ENCODE results near the gene CHST8.
"Not testable (repeated sequence)": the region's sequence is repeated elsewhere in the genome, so short reads cannot be mapped to it uniquely, and the experiment has no call there.

The CHST8 gene

DNA sequence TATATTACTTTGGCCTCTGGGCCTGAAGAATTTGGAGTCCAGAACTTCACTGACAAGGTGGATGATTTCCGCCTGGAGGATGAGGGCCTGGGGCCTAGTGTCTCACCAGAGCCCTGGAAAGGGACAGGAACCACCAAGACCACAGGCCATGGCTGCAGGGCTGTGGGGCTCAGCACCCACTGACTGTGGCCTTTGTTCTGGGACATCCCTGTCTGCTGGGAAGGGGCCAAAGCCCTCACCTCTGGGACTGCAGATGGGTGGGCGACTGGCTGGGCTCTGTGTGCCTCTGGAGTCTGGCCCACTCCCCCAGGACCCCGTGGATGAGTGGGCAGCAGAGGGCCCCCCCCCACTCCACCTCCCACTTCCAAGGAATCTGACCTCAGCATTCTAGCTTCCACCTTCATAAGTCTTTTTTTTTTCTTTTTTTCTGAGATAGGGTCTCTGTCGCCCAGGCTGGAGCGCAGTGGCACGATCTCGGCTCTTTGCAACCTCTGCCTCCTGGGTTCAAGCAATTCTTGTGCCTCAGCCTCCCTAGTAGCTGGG lies 20.3 kb downstream of the CHST8 start:
- Mint-ChIP-seq H3K4me3 (no peak overlapping the region), H3K27me3 (peaks cover 22 to 24% of the 10 kb centered on the region in 2 donors), H3K4me1 (no peaks in the 10 kb centered on the region), H3K9me3 (peaks cover 0 to 1% of the 10 kb centered on the region in 2 donors), H3K27ac (no peak overlapping the region), H3K36me3 (no peaks in the 10 kb centered on the region)
- DNase-seq = no peak
- ATAC-seq (replicated peaks) = no peak

DNA sequence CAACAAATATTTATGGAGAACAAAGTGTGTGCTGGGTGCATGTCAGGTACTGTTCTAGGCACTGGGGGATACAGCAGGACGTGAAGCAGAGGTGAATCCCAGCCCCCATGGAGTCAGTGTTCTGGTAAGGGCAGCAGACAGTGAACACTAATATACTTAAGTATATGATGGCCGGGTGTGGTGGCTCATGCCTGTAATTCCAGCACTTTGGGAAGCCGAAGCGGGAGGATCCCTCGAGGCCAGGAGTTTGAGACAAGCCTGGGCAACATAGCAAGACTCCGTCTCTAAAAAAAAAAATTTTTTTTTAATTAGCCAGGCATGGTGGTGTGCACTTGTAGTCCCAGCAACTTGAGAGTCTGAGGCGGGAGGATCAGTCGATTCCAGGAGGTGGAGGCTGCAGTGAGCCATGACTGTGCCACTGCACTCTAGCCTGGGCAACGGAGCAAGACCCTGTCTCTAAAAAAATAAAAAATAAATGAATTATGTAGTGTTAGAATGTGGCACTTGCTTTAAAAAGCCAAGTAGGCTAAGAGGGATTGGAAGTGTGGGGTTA lies 22.6 kb downstream of the CHST8 start:
- no peaks in the 10 kb centered on the region for H3K36me3 Mint-ChIP-seq
- no peak for DNase-seq
- ATAC-seq (replicated peaks) = no peak
- no peak overlapping the region for H3K4me3 Mint-ChIP-seq
- peaks cover 12% of the 10 kb centered on the region in 2 donors for H3K27me3 Mint-ChIP-seq
- H3K27ac Mint-ChIP-seq = no peak overlapping the region
- no peaks in the 10 kb centered on the region for H3K4me1 Mint-ChIP-seq
- no peaks in the 10 kb centered on the region for H3K9me3 Mint-ChIP-seq

GRCh38 chr19:33646306-33646705 lies 24.6 kb downstream of the CHST8 start:
- no peaks in the 10 kb centered on the region for H3K4me1 Mint-ChIP-seq
- no peaks in the 10 kb centered on the region for H3K36me3 Mint-ChIP-seq
- no peaks in the 10 kb centered on the region for H3K9me3 Mint-ChIP-seq
- no peak for DNase-seq
- no peak overlapping the region for H3K4me3 Mint-ChIP-seq
- no peak for ATAC-seq (replicated peaks)
- peaks cover 2 to 5% of the 10 kb centered on the region in 2 donors for H3K27me3 Mint-ChIP-seq
- no peak overlapping the region for H3K27ac Mint-ChIP-seq

DNA sequence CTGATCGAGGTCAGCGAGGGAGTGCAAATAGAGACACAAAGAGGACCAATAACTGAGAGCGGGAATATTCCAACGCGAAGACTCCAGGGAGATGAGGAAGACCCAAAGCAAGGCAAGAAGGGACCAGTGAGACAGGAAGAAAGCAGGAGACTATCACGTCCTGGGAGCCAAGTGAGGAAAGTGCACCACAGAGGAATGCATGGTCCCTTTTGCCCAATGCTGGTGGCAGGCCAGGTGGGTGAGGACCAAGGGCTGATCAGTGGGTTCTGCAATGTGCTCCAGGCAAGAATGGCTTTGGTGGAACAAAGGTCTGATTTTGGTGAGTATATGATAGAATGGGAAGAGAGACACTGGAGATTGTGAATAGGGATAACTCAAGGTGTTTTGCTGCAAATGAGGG lies 25.4 kb downstream of the CHST8 start:
- H3K4me3 Mint-ChIP-seq = no peak overlapping the region
- H3K36me3 Mint-ChIP-seq = no peaks in the 10 kb centered on the region
- ATAC-seq (replicated peaks) (no peak), DNase-seq (no peak)
- H3K9me3 Mint-ChIP-seq = no peaks in the 10 kb centered on the region
- H3K27ac Mint-ChIP-seq = no peak overlapping the region
- peaks cover 4 to 6% of the 10 kb centered on the region in 2 donors for H3K27me3 Mint-ChIP-seq
- no peaks in the 10 kb centered on the region for H3K4me1 Mint-ChIP-seq

DNA sequence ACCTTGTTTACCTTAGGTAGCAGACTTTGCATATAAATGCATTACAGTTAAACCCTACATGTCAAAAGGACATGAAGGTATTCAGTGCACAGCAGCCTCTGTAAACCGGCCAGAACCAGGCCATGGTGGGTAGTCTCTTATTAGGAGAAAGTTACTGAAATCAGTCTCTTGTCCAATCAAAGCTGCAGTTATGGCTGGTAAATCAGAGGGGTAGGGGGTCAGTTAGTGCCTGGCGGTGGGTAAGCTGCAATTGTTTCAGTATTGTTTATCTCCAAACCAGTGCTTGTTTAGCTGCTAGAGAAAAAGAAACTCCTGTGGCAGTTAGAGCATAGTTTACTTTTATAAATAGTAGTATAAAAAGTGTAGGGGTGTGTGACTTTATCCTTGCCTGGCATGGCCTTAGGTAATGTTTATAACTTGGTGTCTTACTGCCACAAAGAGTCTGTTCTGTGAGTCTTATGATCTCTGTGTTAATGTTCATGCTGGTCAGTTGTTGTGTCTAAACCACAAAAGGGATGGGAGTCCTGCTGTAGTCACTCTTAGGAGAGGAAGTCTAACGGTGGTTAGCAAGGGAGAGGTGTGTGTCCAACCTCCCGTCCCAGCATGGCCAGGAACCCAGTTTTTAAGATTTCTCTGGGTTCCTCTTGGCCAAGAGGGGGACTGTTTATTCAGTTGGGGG lies 28.0 kb downstream of the CHST8 start:
- no peaks in the 10 kb centered on the region for H3K4me1 Mint-ChIP-seq
- ATAC-seq (replicated peaks) (no peak), DNase-seq (no peak)
- peaks cover 6 to 10% of the 10 kb centered on the region in 2 donors for H3K9me3 Mint-ChIP-seq
- H3K36me3 Mint-ChIP-seq = peaks cover 0 to 2% of the 10 kb centered on the region in 2 donors
- H3K4me3 Mint-ChIP-seq = no peak overlapping the region
- peaks cover 8 to 25% of the 10 kb centered on the region in 2 donors for H3K27me3 Mint-ChIP-seq
- H3K27ac Mint-ChIP-seq = no peak overlapping the region

DNA sequence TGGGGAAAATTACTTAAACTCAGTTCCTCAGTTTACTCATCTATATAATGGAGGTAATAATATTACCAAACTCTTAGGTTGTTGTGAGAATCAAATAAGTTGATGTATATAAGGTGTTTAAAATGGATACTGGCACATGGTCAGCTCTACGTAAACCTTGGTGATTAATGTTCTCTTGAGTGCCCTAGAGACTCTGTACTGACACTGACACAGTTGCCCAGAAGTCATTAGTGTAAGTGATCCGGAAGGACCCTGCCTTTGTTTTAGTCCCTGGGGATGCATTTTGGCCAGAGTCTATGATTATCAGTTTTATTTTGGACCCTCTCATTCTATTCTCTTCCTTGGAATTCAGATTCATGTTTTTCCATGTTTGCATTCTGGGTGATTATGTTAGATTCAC lies 31.9 kb downstream of the CHST8 start:
- Mint-ChIP-seq H3K4me3 (no peak overlapping the region), H3K27me3 (peaks cover 5 to 36% of the 10 kb centered on the region in 2 donors), H3K36me3 (peaks cover 0 to 2% of the 10 kb centered on the region in 2 donors), H3K9me3 (peaks cover 6 to 10% of the 10 kb centered on the region in 2 donors), H3K27ac (no peak overlapping the region), H3K4me1 (no peaks in the 10 kb centered on the region)
- DNase-seq = no peak
- no peak for ATAC-seq (replicated peaks)

DNA sequence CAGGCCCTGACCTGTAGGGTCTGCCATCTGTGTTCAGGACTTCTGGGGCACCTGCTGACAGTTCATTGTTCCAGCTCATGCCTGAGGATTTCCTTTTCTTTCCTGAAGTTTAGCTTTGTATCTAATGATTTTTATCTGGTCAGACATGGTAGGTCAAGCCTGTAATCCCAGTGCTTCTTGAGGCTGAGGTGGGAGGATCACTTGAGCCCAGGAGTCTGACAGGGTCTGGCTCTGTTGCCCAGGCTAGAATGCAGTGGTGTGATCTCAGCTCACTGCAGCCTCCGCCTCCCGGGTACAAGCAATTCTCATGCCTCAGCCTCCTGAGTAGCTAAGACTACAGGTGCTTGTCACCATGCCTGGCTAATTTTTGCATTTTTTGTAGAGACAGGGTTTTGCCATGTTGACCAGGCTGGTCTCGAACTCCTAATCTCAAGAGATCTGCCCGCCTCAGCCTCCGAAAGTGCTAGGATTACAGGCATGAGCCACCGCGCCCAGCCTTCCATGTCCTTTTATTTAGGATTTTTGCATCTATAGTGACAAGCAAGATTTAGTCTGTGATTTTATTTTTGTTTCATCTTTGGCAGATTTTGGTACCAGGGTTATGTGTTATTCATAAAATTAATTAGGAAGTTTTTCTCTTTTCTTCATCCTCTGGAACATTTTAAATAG lies 33.2 kb downstream of the CHST8 start:
- Mint-ChIP-seq H3K27ac (no peak overlapping the region), H3K4me3 (no peak overlapping the region), H3K36me3 (peaks cover 0 to 2% of the 10 kb centered on the region in 2 donors), H3K27me3 (peaks cover 5 to 38% of the 10 kb centered on the region in 2 donors), H3K9me3 (peaks cover 6 to 10% of the 10 kb centered on the region in 2 donors), H3K4me1 (no peaks in the 10 kb centered on the region)
- DNase-seq = no peak
- no peak for ATAC-seq (replicated peaks)

GRCh38 chr19:33659835-33660234 lies 38.1 kb downstream of the CHST8 start:
- no peak overlapping the region for H3K4me3 Mint-ChIP-seq
- no peak for DNase-seq
- no peak for ATAC-seq (replicated peaks)

GRCh38 chr19:33660410-33661124 lies 38.8 kb downstream of the CHST8 start:
- Mint-ChIP-seq H3K36me3 (no peaks in the 10 kb centered on the region), H3K9me3 (no peaks in the 10 kb centered on the region), H3K27ac (no peak overlapping the region), H3K4me1 (no peaks in the 10 kb centered on the region), H3K4me3 (no peak overlapping the region), H3K27me3 (peaks cover 6 to 31% of the 10 kb centered on the region in 2 donors)
- ATAC-seq (replicated peaks) = no peak
- no peak for DNase-seq

More at GRCh38 chr19:33659835-33660234, 38.1 kb downstream of the CHST8 start:
- no peaks in the 10 kb centered on the region for H3K4me1 Mint-ChIP-seq
- peaks cover 6 to 31% of the 10 kb centered on the region in 2 donors for H3K27me3 Mint-ChIP-seq
- no peaks in the 10 kb centered on the region for H3K36me3 Mint-ChIP-seq
- H3K9me3 Mint-ChIP-seq = no peaks in the 10 kb centered on the region
- no peak overlapping the region for H3K27ac Mint-ChIP-seq

DNA sequence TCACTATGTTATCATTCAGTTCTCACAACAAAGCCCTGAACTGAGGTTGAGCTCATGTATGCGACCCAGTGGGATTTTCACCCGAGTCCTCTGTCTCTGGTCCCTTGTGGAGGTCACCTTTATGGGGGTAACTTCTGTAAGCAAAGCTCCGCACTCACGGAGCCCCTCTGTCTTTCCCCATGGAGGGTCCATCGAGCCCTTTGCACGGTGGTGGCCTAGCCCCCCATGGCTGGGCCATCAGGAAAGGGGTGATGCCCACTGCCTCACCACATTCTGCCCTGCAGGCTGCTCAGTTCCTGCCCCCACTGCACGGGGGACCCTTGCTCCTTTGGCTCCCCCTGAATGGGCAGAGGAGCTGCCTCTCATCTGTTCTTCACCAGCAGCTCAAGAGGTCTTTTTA lies 39.6 kb downstream of the CHST8 start:
- H3K27ac Mint-ChIP-seq = no peak overlapping the region
- no peak overlapping the region for H3K4me3 Mint-ChIP-seq
- no peak for DNase-seq
- ATAC-seq (replicated peaks) = no peak
- H3K4me1 Mint-ChIP-seq = no peaks in the 10 kb centered on the region
- H3K9me3 Mint-ChIP-seq = no peaks in the 10 kb centered on the region
- peaks cover 6 to 31% of the 10 kb centered on the region in 2 donors for H3K27me3 Mint-ChIP-seq
- no peaks in the 10 kb centered on the region for H3K36me3 Mint-ChIP-seq

DNA sequence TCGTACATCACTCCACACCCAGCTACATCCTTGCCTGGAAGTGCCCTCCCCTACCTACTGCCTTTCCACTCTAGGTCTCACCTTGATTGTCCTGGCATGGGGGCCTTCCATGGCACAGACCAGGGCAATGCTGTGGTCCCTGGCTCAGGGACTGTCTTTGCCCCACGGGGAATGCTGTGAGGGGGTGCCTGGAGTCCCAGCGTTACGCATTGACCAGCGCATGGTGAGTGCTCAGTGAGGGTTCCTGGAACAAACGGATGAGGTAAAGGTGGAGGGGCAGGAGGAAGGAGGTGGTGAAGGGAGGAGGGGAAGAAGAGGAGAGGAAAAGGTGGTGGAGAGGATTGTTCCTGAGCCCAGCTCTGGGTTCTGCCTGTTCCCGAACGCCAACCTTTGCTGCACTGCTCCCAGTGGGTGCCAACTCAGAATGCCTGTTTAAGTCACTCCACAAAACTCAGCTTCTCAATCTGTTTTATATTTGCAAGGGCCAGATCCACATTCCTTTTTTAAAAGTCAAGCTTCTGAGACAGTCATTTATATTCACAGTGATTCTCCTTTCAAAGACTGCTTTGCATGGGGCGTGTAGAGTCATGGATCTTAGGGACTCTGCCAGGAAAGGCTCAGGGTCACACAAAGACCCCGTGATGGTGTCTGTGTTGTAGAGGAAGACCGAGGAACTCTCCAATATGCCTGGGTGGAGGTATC lies 40.8 kb downstream of the CHST8 start:
- H3K4me3 Mint-ChIP-seq = no peak overlapping the region
- DNase-seq = no peak
- no peaks in the 10 kb centered on the region for H3K4me1 Mint-ChIP-seq
- no peak overlapping the region for H3K27ac Mint-ChIP-seq
- no peak for ATAC-seq (replicated peaks)
- no peaks in the 10 kb centered on the region for H3K9me3 Mint-ChIP-seq
- peaks cover 9 to 23% of the 10 kb centered on the region in 2 donors for H3K27me3 Mint-ChIP-seq
- no peaks in the 10 kb centered on the region for H3K36me3 Mint-ChIP-seq

GRCh38 chr19:33663316-33663715 lies 41.6 kb downstream of the CHST8 start:
- H3K4me3 Mint-ChIP-seq; H3K4me1 Mint-ChIP-seq; ATAC-seq (replicated peaks); H3K27ac Mint-ChIP-seq; H3K9me3 Mint-ChIP-seq; DNase-seq; H3K36me3 Mint-ChIP-seq: not testable (repeated sequence)
- peaks cover 9 to 19% of the 10 kb centered on the region in 2 donors for H3K27me3 Mint-ChIP-seq

DNA sequence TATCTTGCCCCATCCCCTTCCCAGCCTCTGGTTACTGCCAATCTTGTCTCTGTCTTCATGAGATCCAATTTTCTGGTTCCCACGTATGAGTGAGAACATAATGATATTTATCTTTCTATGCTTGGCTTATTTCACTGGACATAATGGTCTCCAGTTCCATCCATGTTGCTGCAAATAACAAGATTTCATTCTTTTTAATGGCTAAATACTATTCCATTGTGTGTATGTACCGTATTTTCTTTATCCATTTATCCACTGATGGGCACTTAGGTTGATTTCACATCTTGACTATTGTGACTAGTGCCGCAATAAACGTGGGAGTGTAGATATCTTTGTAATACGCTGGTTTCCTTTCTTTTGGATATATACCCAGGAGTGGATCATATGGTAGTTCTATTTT lies 43.0 kb downstream of the CHST8 start:
- no peaks in the 10 kb centered on the region for H3K4me1 Mint-ChIP-seq
- H3K27me3 Mint-ChIP-seq = peaks cover 9 to 19% of the 10 kb centered on the region in 2 donors
- DNase-seq (no peak), ATAC-seq (replicated peaks) (no peak)
- peaks cover 0 to 3% of the 10 kb centered on the region in 2 donors for H3K9me3 Mint-ChIP-seq
- no peaks in the 10 kb centered on the region for H3K36me3 Mint-ChIP-seq
- H3K4me3 Mint-ChIP-seq = no peak overlapping the region
- H3K27ac Mint-ChIP-seq = no peak overlapping the region
